DMS153 treated with DMSO at 0.1 percent for 48 hours (cell line): ENCODE data around the gene PALLD.
A peak's percentile ranks its signal among the peaks of the same experiment; 100 is the strongest.

Experiments used
- DNase-seq: peaks from one replicate; lab custom pipeline; 2025; ENCODE audit not compliant: unreplicated experiment; lab: John Stamatoyannopoulos, UW

Gene PALLD

GRCh38 chr4:168642591-168642990, 145.7 kb downstream of the PALLD start:
- DNase-seq: no peak

DNA sequence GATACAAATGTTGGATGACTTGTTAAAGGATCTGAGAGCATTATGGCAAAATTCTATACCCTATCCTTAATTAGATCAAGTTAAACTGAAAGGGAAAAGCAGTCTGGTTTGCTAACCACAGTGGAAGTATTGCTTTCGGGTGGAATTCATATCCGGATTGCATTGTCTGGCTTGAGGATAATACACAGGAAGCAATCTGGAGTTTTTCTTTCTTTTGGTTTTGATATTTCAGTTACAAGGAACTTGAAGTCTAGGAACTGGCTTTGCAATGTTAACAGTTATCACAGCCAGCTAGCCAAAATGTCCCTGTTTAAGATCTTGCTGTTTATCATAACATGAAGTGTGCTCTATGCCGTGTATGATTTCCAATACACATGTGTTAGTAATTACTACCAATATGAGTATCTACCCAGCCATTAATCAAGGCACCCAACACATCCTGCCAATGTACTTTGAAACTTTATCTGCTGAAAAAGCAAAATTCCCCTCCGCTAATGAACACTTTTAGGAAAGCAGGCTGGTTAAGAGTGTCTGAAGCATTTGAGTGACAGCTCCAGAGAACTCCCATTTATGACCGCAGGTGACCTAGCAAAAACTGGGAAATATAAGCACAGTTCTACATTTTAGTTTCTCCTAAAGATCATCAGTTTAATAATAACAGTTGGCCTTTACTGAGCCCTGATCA, 146.4 kb downstream of the PALLD start:
- no peak for DNase-seq

DNA sequence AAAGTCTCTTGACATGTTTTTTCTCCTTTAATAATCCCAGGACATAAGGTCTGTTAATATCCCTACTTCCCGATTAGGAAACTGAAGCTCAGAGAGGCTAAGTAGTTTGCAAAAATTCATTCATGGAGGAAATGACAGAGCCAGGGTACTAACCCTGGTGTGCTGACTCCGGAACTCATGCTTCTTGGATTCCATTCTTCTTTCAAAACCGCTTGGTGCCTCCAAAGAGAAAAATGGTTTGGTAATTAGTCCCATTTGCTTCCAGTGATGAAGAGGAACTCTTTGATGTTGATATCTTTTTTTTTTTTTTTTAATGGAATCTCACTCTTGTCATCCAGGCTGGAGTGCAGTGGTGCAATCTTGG, 146.9 kb downstream of the PALLD start:
- no peak for DNase-seq

GRCh38 chr4:168646001-168646768, 149.3 kb downstream of the PALLD start:
- DNase-seq: no peak

DNA sequence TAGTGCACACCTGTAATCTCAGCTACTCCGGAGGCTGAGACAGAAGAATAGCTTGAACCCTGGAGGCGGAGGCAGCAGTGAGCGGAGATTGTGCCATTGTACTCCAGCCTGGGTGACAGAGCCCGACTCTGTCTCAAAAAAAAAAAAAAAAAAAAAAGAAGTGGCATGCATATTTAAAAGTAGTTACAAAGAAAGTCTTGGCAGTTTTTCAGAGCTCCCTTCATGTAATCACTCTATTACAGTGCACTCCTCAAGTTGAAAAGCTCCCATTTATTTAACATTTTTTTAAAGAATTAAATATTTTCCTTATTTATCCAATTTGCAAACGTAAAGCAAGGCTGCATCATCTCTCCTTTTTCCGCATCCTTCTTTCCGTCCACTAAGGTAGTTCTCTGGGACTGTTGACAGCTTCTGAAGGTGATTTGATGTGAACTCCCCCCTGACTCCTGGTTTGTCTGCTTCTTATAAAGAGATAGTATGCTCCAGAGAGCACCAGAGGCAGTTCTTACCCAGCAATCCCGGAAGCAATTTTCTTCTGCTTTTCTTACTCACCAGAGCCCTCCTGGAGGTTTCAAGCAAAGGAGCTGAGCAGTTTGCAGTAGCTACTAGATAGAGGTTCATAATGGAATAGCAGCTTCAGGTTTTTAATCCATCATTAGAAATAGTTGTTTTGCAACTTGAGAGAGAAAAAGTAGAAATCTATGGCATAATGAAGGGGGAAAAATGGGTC, 151.0 kb downstream of the PALLD start:
- no peak for DNase-seq

- DNase-seq: no peak
These were observed 151.6 kb downstream of the PALLD start for GRCh38 chr4:168648494-168648893.

- no peak for DNase-seq
These were observed 152.1 kb downstream of the PALLD start for GRCh38 chr4:168648929-168649328.

DNA sequence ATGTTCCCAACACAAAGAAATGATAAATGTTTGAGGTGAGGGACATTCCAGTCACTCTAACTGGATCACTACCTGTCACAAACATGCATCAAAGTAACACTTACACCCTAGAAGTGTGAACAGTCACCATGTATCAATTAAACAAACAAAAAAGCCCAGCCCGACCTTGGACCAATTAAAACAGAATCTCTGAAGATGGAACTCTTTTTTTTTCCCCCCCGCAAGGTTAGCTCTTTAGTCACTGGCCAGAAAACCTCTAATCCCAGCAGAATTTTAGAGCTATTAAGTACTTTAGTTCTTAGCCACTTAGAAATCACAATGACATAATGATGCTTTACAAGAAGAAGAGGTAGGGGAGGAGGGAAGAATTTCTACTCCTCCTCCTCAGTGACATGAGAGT, 154.5 kb downstream of the PALLD start:
- DNase-seq: no peak

DNA sequence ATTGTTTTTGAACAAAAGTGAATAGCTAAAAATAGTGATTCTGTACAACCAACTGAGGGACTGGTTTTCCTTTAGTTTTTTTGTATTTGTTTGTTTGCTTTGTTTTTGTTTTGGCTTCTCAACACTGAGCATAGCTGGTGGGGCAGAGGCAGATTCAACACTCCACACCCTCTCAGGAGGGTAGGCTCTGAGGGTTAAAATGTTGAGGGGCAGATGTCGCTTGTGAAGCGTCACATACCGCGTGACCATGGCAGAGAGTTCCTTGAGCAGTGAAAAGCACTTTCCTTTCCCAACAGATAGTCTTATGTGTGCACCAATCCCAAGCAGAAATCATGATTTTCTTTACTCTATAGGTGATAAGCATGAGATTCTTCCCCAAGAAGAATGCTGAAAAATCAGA, 155.0 kb downstream of the PALLD start:
- no peak for DNase-seq

DNA sequence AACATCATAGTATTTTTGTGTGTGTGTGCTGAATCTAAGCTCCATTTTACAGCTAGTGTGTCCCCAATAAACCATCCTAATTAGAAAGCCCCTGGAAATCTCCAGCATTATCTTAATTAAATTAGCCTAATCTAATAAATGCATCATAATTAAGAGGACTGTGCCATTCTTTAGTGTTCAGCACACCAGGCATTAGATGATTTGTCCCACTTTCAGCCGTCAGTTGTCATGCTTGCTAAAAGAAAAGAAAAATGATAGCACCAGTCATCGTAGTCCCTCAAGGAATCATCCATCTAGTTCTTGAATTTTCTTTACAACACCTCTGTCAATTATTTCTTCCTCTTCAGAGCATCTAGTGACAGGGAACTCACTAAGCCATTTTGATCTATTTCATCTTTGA, 155.9 kb downstream of the PALLD start:
- DNase-seq: no peak

DNA sequence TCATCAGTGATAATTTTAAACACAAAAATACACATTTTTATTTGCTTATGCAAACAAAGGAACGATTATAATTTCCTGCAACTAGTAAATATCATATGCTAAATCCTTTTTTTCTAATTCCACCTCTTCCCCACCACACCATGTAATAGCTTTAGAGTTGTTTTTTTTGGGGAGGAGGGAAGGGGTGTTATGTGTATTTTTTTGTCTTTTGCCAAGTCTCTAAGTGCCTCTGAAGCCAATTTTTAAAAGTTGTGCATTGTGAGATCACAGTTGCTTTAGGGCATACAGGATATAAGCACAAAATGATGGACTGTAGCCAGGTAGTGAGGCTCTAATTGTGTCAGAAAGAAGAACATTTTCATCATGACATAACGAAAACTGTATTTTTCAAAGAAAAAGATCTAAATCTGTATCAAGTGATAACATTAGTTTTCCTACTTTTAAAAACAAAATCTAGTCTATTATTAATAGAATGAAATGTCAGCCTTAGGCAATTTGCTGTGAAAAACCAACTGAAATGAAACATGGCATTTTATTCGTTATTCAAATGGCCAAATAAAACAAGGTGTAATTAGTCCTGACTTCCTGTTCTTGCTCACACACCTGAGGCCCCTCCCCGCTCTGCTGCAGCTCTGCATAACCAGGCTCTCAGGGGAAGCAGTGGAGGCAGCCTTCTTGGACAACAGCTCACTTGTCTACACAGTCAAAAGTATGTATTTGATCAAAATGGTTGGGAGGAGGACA, 157.4 kb downstream of the PALLD start:
- DNase-seq: peak; percentile 35

DNA sequence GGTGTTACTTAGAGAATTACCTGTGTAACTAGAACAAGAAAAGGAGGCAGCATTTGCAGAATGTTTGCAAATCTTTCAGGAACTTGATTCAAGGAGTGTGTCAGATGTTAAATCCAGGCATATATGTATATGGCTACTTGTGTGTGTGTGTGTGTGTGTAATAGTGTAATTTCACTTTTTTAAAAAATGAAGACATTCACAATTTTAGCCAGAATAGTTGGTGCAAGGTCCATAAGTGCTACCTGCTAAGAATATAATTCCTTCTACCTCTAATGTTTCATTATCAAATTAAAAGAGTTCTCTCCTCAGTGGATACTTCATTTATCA, 158.0 kb downstream of the PALLD start:
- DNase-seq: no peak

DNA sequence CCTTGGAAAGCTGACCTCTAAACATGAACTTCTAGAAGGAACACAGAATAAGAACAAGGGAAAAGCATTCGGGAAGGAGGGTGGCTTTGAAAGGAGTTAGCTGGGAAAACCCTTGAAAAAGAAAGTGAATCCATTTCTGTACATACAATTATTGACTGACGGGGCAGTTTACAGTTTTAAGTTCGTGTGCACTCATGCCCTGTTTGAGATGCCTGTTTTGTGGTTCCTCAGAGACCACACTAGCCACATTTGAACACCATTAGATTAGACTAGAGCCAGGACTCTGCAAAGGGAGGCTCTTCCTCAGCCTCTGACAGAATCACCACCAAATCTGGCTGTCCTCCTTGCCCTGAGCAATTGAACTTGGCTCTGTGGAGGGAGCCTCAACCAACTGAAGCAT, 158.3 kb downstream of the PALLD start:
- DNase-seq: no peak

DNA sequence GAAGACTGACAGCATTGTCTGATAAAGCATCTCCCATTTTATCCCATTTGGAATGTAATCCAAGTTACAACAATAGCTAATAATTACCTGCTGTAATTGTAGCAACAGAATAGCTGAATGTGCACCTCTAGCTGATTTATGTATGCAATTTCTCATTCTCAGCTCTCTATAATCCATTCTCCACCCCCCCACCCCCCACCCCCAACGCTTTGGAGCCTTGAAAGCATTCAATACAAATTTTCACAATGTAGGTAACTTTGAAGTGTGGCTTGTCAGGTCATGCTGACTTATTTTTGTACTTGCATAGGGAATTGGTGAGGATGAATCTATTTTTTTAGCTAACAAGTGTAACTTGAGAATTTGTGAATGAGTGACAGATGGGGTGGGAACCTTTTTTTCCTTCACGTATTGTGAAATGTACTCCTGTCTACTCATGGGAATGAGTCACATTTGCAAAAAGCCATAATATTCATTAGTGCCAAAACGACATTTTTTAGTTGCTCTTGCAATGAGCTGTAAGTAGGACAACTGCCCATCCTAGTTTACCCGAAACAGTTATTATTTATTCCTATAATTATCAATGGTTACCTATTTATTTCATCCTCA, 159.3 kb downstream of the PALLD start:
- no peak for DNase-seq

DNA sequence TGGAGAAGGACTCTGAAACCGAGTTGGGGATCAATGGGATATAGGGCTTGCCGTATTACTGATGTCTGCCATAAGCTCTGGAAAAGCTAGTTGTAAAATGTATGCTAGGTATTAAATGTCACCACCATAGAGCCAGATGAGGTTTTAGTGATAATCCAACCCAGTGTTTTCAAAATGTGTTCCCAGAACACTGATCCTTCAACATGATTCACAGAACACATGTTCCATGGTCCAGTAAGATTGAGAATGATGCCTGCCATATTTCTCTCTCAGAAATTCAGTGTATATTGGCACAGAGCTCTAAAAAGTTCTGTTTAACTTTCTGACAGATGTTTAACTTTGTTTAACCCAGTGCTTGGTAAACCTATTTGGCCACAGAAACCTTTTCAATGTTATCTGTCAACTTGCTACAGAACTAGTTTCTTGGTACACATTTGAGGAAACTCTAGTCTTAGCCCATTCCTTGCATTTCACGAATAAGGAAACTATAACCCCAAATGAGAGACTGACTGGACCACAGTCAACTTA, 160.2 kb downstream of the PALLD start:
- DNase-seq: no peak

DNA sequence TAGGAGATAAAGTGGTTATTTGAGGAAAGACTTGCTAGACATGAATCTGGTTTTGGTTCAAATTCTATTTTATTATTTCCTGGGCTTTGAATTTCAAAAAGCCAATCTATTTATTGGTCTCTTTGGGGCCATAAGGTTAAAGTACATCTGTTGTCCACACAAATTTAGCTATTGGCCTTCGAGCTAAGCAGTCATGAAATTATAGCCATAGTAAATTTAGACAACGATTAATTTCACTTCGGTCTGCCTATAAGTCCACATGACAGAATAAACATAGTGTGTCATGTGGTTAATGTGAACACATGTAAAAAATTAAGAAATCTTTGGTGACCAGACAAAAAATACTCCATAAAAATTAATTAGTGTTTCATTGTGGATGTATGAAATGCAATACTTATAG, 161.9 kb downstream of the PALLD start:
- DNase-seq: no peak

GRCh38 chr4:168659741-168660465, 163.1 kb downstream of the PALLD start:
- DNase-seq: no peak

DNA sequence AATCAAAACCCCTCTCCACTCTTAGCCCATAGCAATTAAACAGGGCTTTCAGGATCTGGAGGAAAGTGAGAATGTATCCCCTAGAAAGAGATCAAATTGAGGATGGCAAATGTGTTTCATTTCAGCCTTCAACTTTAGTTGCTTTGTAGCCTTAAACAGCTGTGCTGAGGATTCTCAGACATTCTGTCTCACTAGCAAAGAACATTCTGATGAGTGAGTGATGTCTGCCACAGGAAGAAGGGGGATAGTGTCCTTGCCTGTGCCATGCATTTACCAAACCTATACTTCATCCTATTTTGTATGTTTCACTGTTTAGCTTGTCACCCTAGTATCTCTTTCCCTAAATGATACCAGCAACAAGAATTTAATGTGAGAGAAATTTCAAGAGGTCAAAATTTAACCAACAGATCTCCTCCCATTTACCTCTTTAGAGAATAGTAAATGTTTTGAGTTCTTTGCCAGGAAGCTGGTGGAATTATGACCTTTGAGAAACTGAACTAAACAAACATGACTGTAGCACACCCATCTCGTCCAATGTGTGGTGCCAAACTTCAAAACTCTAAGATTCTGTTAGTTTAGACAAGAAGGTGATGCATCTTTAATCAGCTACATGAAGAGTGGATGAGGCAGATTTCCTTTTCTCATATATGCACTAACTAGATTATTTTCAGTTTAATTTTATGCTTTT, 165.6 kb downstream of the PALLD start:
- no peak for DNase-seq

GRCh38 chr4:168664242-168664891, 167.5 kb downstream of the PALLD start:
- no peak for DNase-seq
